Jurkat, Clone E6-1 (cell line): Measurements from ENCODE around the gene KRT17.
"Not testable (repeated sequence)": the region's sequence is repeated elsewhere in the genome, so short reads cannot be mapped to it uniquely, and the experiment has no call there.

Experiments used
- DNase-seq: peaks from one replicate; pipeline ENCODE4 v3.0.0-alpha.2; 2011; ENCODE audit warnings: low read depth, low spot score
- H3K4me3 ChIP-seq: 2 replicates; pipeline ENCODE4 v1.5.1; 2011; ENCODE audit warnings: mild to moderate bottlenecking, low read length, control low read depth, moderate library complexity

The KRT17 gene

GRCh38 chr17:41625602-41626001, 1.2 kb upstream of the KRT17 start:
- H3K4me3 ChIP-seq: no peak overlapping the region
- DNase-seq: no peak

GRCh38 chr17:41623184-41623861, 1.1 kb downstream of the KRT17 start:
- DNase-seq, H3K4me3 ChIP-seq: not testable (repeated sequence)

GRCh38 chr17:41622340-41623183, 1.8 kb downstream of the KRT17 start:
- DNase-seq, H3K4me3 ChIP-seq: not testable (repeated sequence)

- H3K4me3 ChIP-seq: no peak overlapping the region
- no peak for DNase-seq
Measured at GRCh38 chr17:41621916-41622315, 2.5 kb downstream of the KRT17 start.

GRCh38 chr17:41621435-41621817, 2.9 kb downstream of the KRT17 start:
- DNase-seq, H3K4me3 ChIP-seq: not testable (repeated sequence)

GRCh38 chr17:41620583-41621434, 3.6 kb downstream of the KRT17 start:
- DNase-seq: no peak

GRCh38 chr17:41619927-41620582, 4.3 kb downstream of the KRT17 start:
- DNase-seq, H3K4me3 ChIP-seq: not testable (repeated sequence)

More at GRCh38 chr17:41620583-41621434, 3.6 kb downstream of the KRT17 start:
- no peak overlapping the region for H3K4me3 ChIP-seq

- H3K4me3 ChIP-seq: no peak overlapping the region
Measured at GRCh38 chr17:41619036-41619926, 5.1 kb downstream of the KRT17 start.

GRCh38 chr17:41618341-41619035, 5.9 kb downstream of the KRT17 start:
- no peak overlapping the region for H3K4me3 ChIP-seq
- DNase-seq: no peak

More at GRCh38 chr17:41619036-41619926, 5.1 kb downstream of the KRT17 start:
- no peak for DNase-seq

GRCh38 chr17:41617698-41618097, 6.7 kb downstream of the KRT17 start:
- no peak overlapping the region for H3K4me3 ChIP-seq
- no peak for DNase-seq

- no peak overlapping the region for H3K4me3 ChIP-seq
- no peak for DNase-seq
Measured at GRCh38 chr17:41617136-41617535, 7.2 kb downstream of the KRT17 start.

GRCh38 chr17:41616486-41616885, 7.9 kb downstream of the KRT17 start:
- not testable (repeated sequence) for H3K4me3 ChIP-seq, DNase-seq

- DNase-seq: no peak
Measured at GRCh38 chr17:41615454-41615853, 8.9 kb downstream of the KRT17 start.

GRCh38 chr17:41614767-41615166, 9.6 kb downstream of the KRT17 start:
- not testable (repeated sequence) for H3K4me3 ChIP-seq, DNase-seq

More at GRCh38 chr17:41615454-41615853, 8.9 kb downstream of the KRT17 start:
- no peak overlapping the region for H3K4me3 ChIP-seq

GRCh38 chr17:41614098-41614497, 10.3 kb downstream of the KRT17 start:
- no peak for DNase-seq
- no peak overlapping the region for H3K4me3 ChIP-seq

- H3K4me3 ChIP-seq: no peak overlapping the region
- DNase-seq: no peak
Measured at GRCh38 chr17:41613277-41614082, 10.9 kb downstream of the KRT17 start.
